ENCODE data around the gene SERP1. TPM values are rescaled to one million over a fixed set of nuclear protein-coding genes. Genes with fewer than 3 reads are reported as not detected.

SERP1 gene
- total RNA-seq (2014; rRNA removed; shearing (Covaris generic)) (167 and 176 TPM in 2 replicates), polyA plus RNA-seq (2016; fragmentation: Nextera tagmentation; extraction: Ambion mirVana) (190 and 194 TPM in 2 replicates)

DNA sequence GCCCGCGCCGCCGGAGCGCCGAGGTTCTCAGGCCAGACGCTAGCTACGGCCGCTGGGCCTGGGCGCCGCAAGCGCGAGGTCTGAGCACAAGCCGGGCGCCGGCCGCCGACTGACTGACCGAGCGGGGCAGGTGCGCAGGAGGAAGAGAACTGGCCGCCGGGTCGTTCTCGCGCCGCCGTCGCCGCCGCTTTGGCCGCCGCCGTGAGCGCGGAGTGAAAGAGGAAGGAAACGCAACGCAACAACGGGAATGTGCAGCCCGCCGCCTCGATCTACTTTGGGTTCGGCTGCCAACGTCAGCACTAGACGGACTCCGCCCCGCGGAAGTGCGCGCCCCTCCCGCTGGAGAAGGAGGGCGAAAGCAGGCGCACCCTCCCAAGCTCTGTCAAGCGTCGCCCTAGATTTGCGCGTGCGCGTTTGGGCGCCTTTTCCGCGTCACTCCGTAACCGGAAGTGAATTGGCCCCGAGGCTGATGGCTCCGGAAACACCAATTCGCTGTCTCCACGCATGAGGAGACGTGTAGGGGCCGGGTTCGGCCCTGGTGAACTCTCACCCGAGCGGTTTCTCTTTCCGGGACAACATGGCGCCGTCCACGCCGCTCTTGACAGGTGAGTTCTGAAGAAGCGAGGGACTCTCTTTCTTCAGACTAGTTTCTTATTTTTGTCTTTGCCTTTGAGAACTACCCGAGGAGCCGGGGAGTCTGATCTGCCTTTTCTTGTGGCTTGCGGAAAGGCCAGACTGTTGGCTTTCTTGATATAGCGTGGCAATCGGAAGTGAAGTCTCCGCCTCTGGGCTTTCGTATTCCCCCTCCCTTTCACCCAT is at the start of gene SERP1, which contains the start of gene EIF2A:
Gene SERP1 (minus strand): TSS at position 271 of the 819 bp plus-strand sequence. CDS start 361 bp downstream, outside the sequence.
Gene EIF2A (plus strand): TSS at position 562 of the 819 bp plus-strand sequence. CDS start 16 bp downstream, at position 578.
- no peaks in the 10 kb centered on the region for H3K9me3 ChIP-seq (ENCODE audit: low read depth)
- DNase-seq = peak; percentile 99
- peaks cover 43% of the 10 kb centered on the region for H3F3A ChIP-seq (ENCODE audit: insufficient read depth)
- H3K9me2 ChIP-seq (ENCODE audit: insufficient read depth) = no peaks in the 10 kb centered on the region
- H3K4me3 ChIP-seq = peak within 1 kb of the TSS; percentile 98
- H3K4me1 ChIP-seq (ENCODE audit: insufficient read depth) = peaks cover 32% of the 10 kb centered on the region
- H3K4me2 ChIP-seq (ENCODE audit: unreplicated experiment) = peak within 1 kb of the TSS; percentile 95
- H3K27ac ChIP-seq = peak within 1 kb of the TSS; percentile 95
- 0 to 1% methylated on average over 82 to 86 of the region's 86 CpGs for WGBS, 2 experiments (ENCODE audit: low coverage in 1 of 2, low lambda C conversion rate in 2 of 2, missing lambda C conversion rate in 2 of 2)
- H3K79me2 ChIP-seq (ENCODE audit: insufficient read depth) = peaks cover 95% of the 10 kb centered on the region
- peak within 1 kb of the TSS; percentile 80 for H2AFZ ChIP-seq
- no peak for TF ChIP-seq EZH2phosphoT487 (IDR thresholded peaks at IDR 0.05; ENCODE audit: insufficient read depth, low read depth)
- no peak for TF ChIP-seq EZH2 (IDR thresholded peaks at IDR 0.05; ENCODE audit: insufficient read depth, poor library complexity, severe bottlenecking)
- H3K36me3 ChIP-seq (ENCODE audit: low read depth) = peaks cover 26% of the 10 kb centered on the region
- H3K9ac ChIP-seq = peak within 1 kb of the TSS; percentile 97
- peaks cover 25% of the 10 kb centered on the region; the same call in 1 of the 2 replicates for H4K20me1 ChIP-seq (ENCODE audit: insufficient read depth)
- no peaks in the 10 kb centered on the region for H3K27me3 ChIP-seq (replicated peaks; ENCODE audit: insufficient read depth)
- in situ Hi-C loops (cut with MboI) = no loop called here

DNA sequence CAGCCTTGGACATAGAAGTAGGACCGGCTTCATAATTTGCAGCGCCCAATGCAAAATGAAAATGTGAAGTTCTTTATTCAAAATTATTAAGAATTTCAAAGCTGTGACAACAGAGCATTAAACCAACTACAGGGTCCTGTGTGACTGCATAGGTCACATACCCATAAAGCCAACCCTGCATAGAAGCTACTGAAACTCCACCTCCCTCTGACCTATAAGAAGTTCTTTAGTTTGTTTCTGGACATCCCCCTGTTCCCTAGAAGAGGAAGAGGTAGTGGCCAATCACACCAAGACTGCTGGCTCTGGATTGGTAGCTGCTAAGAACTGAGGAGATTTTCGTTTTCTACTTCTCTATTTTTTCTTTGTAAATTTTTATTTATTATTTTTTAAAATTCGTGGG is 47.9 kb upstream of the SERP1 start:
- peaks cover 9% of the 10 kb centered on the region for H3K4me1 ChIP-seq (ENCODE audit: insufficient read depth)
- H4K20me1 ChIP-seq (ENCODE audit: insufficient read depth) = no peaks in the 10 kb centered on the region
- no peaks in the 10 kb centered on the region for H3K36me3 ChIP-seq (ENCODE audit: low read depth)
- H3K4me2 ChIP-seq (ENCODE audit: unreplicated experiment) = no peak overlapping the region
- H2AFZ ChIP-seq = no peak overlapping the region
- H3K9me2 ChIP-seq (ENCODE audit: insufficient read depth) = no peaks in the 10 kb centered on the region
- no peak for DNase-seq
- WGBS, 2 experiments (ENCODE audit: low coverage in 1 of 2, low lambda C conversion rate in 2 of 2, missing lambda C conversion rate in 2 of 2) = 78 to 85% methylated on average over 4 of the region's 4 CpGs
- H3K27me3 ChIP-seq (replicated peaks; ENCODE audit: insufficient read depth) = no peaks in the 10 kb centered on the region
- H3K9ac ChIP-seq = no peak overlapping the region
- no peak overlapping the region for H3K4me3 ChIP-seq
- H3K79me2 ChIP-seq (ENCODE audit: insufficient read depth) = peaks cover 22% of the 10 kb centered on the region
- TF ChIP-seq EZH2phosphoT487 (IDR thresholded peaks at IDR 0.05; ENCODE audit: insufficient read depth, low read depth) = no peak
- no peak for TF ChIP-seq EZH2 (IDR thresholded peaks at IDR 0.05; ENCODE audit: insufficient read depth, poor library complexity, severe bottlenecking)
- H3K9me3 ChIP-seq (ENCODE audit: low read depth) = no peaks in the 10 kb centered on the region
- peaks cover 6% of the 10 kb centered on the region for H3F3A ChIP-seq (ENCODE audit: insufficient read depth)
- no peak overlapping the region for H3K27ac ChIP-seq
- in situ Hi-C loops (cut with MboI) = no loop called here

DNA sequence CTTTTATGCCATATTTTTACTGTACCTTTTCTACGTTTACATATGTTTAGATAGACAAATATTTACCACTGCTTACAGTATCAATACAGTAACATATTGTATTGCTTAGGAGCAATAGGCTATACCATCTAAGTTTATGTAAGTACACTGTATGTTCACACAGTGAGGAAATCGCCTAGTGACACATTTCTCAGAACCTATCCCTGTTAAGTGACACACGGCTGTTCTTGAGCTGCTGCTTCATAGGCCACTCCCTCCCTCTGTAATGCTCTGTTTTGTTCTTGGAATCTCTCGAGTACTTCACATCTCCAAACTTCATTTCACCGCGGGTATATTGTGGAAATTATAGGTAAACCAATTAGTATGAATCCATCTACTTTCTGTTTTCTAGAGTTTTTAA is 43.5 kb upstream of the SERP1 start:
- in situ Hi-C loops (cut with MboI) = no loop called here
- 63 to 68% methylated on average over 6 of the region's 6 CpGs for WGBS, 2 experiments (ENCODE audit: low coverage in 1 of 2, low lambda C conversion rate in 2 of 2, missing lambda C conversion rate in 2 of 2)
- no peak overlapping the region for H3K9ac ChIP-seq
- H3K27me3 ChIP-seq (replicated peaks; ENCODE audit: insufficient read depth) = no peaks in the 10 kb centered on the region
- no peaks in the 10 kb centered on the region for H4K20me1 ChIP-seq (ENCODE audit: insufficient read depth)
- peaks cover 10% of the 10 kb centered on the region for H3K36me3 ChIP-seq (ENCODE audit: low read depth)
- H2AFZ ChIP-seq = no peak overlapping the region
- no peaks in the 10 kb centered on the region for H3K4me1 ChIP-seq (ENCODE audit: insufficient read depth)
- TF ChIP-seq EZH2phosphoT487 (IDR thresholded peaks at IDR 0.05; ENCODE audit: insufficient read depth, low read depth) (no peak), EZH2 (IDR thresholded peaks at IDR 0.05; ENCODE audit: insufficient read depth, poor library complexity, severe bottlenecking) (no peak)
- DNase-seq = peak; percentile 37
- peaks cover 15% of the 10 kb centered on the region; the same call in 1 of the 2 replicates for H3F3A ChIP-seq (ENCODE audit: insufficient read depth)
- H3K9me2 ChIP-seq (ENCODE audit: insufficient read depth) = no peaks in the 10 kb centered on the region
- no peaks in the 10 kb centered on the region for H3K9me3 ChIP-seq (ENCODE audit: low read depth)
- no peaks in the 10 kb centered on the region; the same call in 1 of the 2 replicates for H3K79me2 ChIP-seq (ENCODE audit: insufficient read depth)
- H3K4me3 ChIP-seq = no peak overlapping the region
- H3K27ac ChIP-seq = no peak overlapping the region
- no peak overlapping the region for H3K4me2 ChIP-seq (ENCODE audit: unreplicated experiment)

DNA sequence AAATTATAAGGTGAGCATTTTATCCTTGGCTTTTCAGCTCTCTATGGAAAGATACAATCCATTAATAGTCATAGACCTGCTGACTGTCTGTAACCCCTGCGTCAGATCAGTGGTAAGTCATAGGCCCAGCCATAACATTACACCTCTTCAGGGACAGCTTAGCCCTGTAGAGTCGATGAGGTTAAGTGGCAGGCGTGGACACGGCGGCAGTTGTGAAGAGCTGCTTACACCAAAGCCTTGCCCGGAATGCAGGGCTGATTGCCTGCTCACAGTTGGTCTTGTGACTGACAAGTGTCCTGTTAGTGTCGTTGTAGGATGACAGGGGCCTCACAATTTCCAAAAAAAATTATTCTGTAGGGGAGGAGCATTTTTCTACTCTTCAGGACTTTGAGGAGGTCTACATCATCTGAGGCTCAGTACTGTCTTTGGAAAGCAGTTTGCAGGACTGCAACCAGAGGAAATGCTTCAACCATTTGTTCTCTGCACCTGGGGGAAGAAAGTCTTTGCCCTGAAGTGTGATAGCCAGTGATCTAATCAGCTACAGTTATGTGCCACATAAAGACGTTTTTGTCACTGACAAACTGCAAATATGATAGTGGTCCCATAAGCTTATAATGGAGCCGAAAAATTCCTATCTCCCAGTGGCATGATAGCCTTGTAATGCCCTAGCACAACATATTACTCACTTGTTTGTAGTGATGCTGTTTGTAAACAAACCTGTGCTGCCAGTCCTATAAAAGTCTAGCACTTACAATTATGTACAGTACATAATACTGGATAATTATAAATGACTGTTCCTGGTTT is 41.9 kb upstream of the SERP1 start:
- H3K36me3 ChIP-seq (ENCODE audit: low read depth) = peaks cover 25% of the 10 kb centered on the region
- H2AFZ ChIP-seq = no peak overlapping the region
- H3K4me3 ChIP-seq = no peak overlapping the region
- H3K4me2 ChIP-seq (ENCODE audit: unreplicated experiment) = no peak overlapping the region
- TF ChIP-seq EZH2 (IDR thresholded peaks at IDR 0.05; ENCODE audit: insufficient read depth, poor library complexity, severe bottlenecking) (no peak), EZH2phosphoT487 (IDR thresholded peaks at IDR 0.05; ENCODE audit: insufficient read depth, low read depth) (no peak)
- no peaks in the 10 kb centered on the region; the same call in 1 of the 2 replicates for H3K79me2 ChIP-seq (ENCODE audit: insufficient read depth)
- H3K27me3 ChIP-seq (replicated peaks; ENCODE audit: insufficient read depth) = no peaks in the 10 kb centered on the region
- no peaks in the 10 kb centered on the region for H3K4me1 ChIP-seq (ENCODE audit: insufficient read depth)
- H3K27ac ChIP-seq = no peak overlapping the region
- no peaks in the 10 kb centered on the region for H4K20me1 ChIP-seq (ENCODE audit: insufficient read depth)
- no peaks in the 10 kb centered on the region for H3K9me3 ChIP-seq (ENCODE audit: low read depth)
- no peaks in the 10 kb centered on the region for H3K9me2 ChIP-seq (ENCODE audit: insufficient read depth)
- WGBS, 2 experiments (ENCODE audit: low coverage in 1 of 2, low lambda C conversion rate in 2 of 2, missing lambda C conversion rate in 2 of 2) = 55 to 56% methylated on average over 9 of the region's 9 CpGs
- H3F3A ChIP-seq (ENCODE audit: insufficient read depth) = peaks cover 15% of the 10 kb centered on the region; the same call in 1 of the 2 replicates
- no peak for DNase-seq
- in situ Hi-C loops (cut with MboI) = no loop called here
- no peak overlapping the region for H3K9ac ChIP-seq

Measured in GM23248 (cell line).